Measurements from ENCODE around the gene NUB1.

DNA sequence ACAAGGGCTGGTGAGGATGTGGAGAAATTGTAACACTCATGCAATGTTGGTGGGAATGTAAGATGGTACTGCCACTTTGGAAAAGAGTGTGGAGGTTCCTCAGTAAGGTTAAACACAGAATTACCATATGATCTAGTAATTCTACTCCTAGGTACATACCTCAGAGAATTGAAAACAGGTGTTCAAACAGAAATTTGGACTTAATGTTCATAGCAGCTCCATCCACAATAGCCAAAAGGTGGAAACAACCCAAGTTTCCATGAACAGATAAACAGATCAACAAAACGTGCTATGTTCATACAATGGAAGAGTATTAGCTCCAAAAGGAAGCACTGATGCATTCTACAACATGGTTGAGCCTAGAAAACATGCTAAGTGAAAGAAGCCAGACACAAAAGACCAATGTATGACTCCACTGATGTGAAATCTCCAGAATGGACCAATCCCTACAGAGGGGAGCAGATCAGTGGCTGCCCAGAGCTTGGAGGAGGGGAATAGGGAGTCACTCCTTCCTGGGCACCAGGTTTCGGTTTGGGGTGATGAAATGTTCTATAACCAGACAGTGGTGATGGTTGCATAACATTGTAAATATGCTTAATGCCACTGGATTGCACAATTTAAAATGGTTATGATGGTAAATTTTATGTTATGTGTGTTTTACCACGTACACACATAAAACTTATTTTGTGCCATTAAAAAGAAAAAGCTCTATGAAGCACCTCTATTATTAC, 73.9 kb downstream of the NUB1 start:
- TF ChIP-seq SUZ12 (IDR thresholded peaks at IDR 0.05; ENCODE audit: extremely low read depth, insufficient read depth, insufficient read length) (no peak), ZNF274 (IDR thresholded peaks at IDR 0.05; ENCODE audit: low read depth, low read length) (no peak)

Data from NT2/D1 (cell line).